ENCODE measurements around the gene PCGF1. TPM values are rescaled to one million over a fixed set of nuclear protein-coding genes. Genes with fewer than 3 reads are reported as not detected.

The PCGF1 gene
- total and polyA plus RNA-seq, 10 donors, result 9.6 to 20.4 (median 14.6) TPM

GRCh38 chr2:74500578-74500946 lies 6.9 kb downstream of the PCGF1 start:
- peak; percentile 18 for DNase-seq
- H3K36me3 ChIP-seq, result peaks cover 0 to 16% (median 12%) of the 10 kb centered on the region in 6 donors
- intact Hi-C loops (cut with DNase I; ENCODE audit: low total_unique reads), result loop anchor here (5.0 kb wide), 1 partner anchor 87 kb away; no protein-coding TSS in a partner anchor
- H3K27ac ChIP-seq, result no peak overlapping the region
- H3K4me3 ChIP-seq, result no peak overlapping the region
- peaks cover 9 to 79% (median 42%) of the 10 kb centered on the region in 7 donors for H3K27me3 ChIP-seq (replicated peaks in 1 of 7)
- TF ChIP-seq POLR2AphosphoS5 (IDR thresholded peaks at IDR 0.05), result no peak
- TF ChIP-seq CTCF (IDR thresholded peaks at IDR 0.05 in 8 of 11, conservative IDR thresholded peaks at IDR 0.05 in 3 of 11), result no peak
- TF ChIP-seq POLR2A (IDR thresholded peaks at IDR 0.05), result no peak
- H3K4me1 ChIP-seq, result peaks cover 28 to 76% (median 68%) of the 10 kb centered on the region in 6 donors
- no peaks in the 10 kb centered on the region for H3K9me3 ChIP-seq

- TF ChIP-seq POLR2A (IDR thresholded peaks at IDR 0.05) (no peak), POLR2AphosphoS5 (IDR thresholded peaks at IDR 0.05) (no peak), CTCF (IDR thresholded peaks at IDR 0.05 in 8 of 11, conservative IDR thresholded peaks at IDR 0.05 in 3 of 11) (no peak)
- no peak overlapping the region for H3K27ac ChIP-seq
- DNase-seq, result peak; percentile 49
- intact Hi-C loops (cut with DNase I; ENCODE audit: low total_unique reads), result loop anchor here (5.0 kb wide), 1 partner anchor 87 kb away; no protein-coding TSS in a partner anchor
- no peaks in the 10 kb centered on the region for H3K9me3 ChIP-seq
- WGBS, 5 donors, result 52 to 73% (median 56%) methylated on average over 15 of the region's 15 CpGs
- peaks cover 0 to 11% (median 7%) of the 10 kb centered on the region in 6 donors for H3K36me3 ChIP-seq
- peaks cover 9 to 79% (median 42%) of the 10 kb centered on the region in 7 donors for H3K27me3 ChIP-seq (replicated peaks in 1 of 7)
- peak overlapping the region in 3 of 8 donors; percentile 50 to 68 (median 52) for H3K4me3 ChIP-seq
- peaks cover 24 to 71% (median 63%) of the 10 kb centered on the region in 6 donors for H3K4me1 ChIP-seq
Observed at GRCh38 chr2:74499940-74500577, 7.4 kb downstream of the PCGF1 start.

- Histone ChIP-seq H3K4me1 (peaks cover 24 to 65% (median 57%) of the 10 kb centered on the region in 6 donors), H3K36me3 (peaks cover 0 to 8% (median 2%) of the 10 kb centered on the region in 6 donors), H3K4me3 (peak within 1 kb of the TSS; percentile 6 to 68 (median 44)), H3K9me3 (no peaks in the 10 kb centered on the region), H3K27ac (no peak within 1 kb of the TSS), H3K27me3 (replicated peaks in 1 of 7) (peaks cover 9 to 78% (median 42%) of the 10 kb centered on the region in 7 donors)
- WGBS, 5 donors, result 4 to 11% (median 6%) methylated on average over 30 to 65 of the region's 65 CpGs
- peak in 1 of 3 donors; percentile 54 for TF ChIP-seq POLR2AphosphoS5 (IDR thresholded peaks at IDR 0.05)
- no peak for TF ChIP-seq POLR2A (IDR thresholded peaks at IDR 0.05)
- no peak for TF ChIP-seq CTCF (IDR thresholded peaks at IDR 0.05 in 8 of 11, conservative IDR thresholded peaks at IDR 0.05 in 3 of 11)
- peak; percentile 76 for DNase-seq
- intact Hi-C loops (cut with DNase I; ENCODE audit: low total_unique reads), result no loop called here
Observed at GRCh38 chr2:74499267-74499939, 8.1 kb downstream of the PCGF1 start, which contains the start of gene LBX2. Gene LBX2 (minus strand): TSS chr2:74499603. CDS start chr2:74499537, 66 bp downstream.

All from spleen (tissue), 11 donors.